Measurements from ENCODE around the gene SEPTIN6. TPM values are rescaled to one million over a fixed set of nuclear protein-coding genes. Genes with fewer than 3 reads are reported as not detected.

Gene SEPTIN6
- total RNA-seq, 6 experiments from 2014 or later = 12.7 to 25.6 (median 19.6) TPM

DNA sequence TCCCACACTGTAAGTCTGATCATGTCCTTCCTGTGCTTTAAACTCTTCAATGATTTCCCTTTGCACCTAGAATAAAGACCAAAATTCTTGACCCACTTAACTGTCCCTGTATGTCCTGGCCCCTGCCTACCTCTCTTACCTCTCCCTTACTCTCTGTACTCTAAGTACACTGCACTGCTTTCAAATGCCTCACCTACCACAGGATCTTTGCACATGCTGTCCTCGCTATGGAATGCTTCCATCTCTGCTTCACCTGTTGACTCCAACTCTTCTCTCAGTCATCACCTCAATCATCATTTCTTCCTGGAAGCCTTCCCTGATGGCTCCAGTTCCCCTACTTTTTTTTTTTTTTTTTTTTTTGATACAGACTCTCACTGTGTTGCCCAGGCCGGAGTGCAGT, 29.0 kb upstream of the SEPTIN6 start:
- no peaks in the 10 kb centered on the region for H3K36me3 ChIP-seq
- intact Hi-C loops (cut with DNase I) = no loop called here
- DNase-seq (no peak), ATAC-seq (no peak)
- H3K27me3 ChIP-seq = no peaks in the 10 kb centered on the region
- H3K4me3 ChIP-seq = no peak overlapping the region
- H3K9me3 ChIP-seq = no peaks in the 10 kb centered on the region
- no peak overlapping the region for H3K27ac ChIP-seq
- WGBS (ENCODE audit: insufficient coverage, low coverage, low lambda C conversion rate, missing lambda C conversion rate) = 66% methylated on average over 2 of the region's 2 CpGs
- H3K4me1 ChIP-seq = no peaks in the 10 kb centered on the region
- TF ChIP-seq, protein P1, sequence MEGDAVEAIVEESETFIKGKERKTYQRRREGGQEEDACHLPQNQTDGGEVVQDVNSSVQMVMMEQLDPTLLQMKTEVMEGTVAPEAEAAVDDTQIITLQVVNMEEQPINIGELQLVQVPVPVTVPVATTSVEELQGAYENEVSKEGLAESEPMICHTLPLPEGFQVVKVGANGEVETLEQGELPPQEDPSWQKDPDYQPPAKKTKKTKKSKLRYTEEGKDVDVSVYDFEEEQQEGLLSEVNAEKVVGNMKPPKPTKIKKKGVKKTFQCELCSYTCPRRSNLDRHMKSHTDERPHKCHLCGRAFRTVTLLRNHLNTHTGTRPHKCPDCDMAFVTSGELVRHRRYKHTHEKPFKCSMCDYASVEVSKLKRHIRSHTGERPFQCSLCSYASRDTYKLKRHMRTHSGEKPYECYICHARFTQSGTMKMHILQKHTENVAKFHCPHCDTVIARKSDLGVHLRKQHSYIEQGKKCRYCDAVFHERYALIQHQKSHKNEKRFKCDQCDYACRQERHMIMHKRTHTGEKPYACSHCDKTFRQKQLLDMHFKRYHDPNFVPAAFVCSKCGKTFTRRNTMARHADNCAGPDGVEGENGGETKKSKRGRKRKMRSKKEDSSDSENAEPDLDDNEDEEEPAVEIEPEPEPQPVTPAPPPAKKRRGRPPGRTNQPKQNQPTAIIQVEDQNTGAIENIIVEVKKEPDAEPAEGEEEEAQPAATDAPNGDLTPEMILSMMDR (IDR thresholded peaks at IDR 0.05) = no peak

- no peaks in the 10 kb centered on the region for H3K4me1 ChIP-seq
- DNase-seq (no peak), ATAC-seq (no peak)
- no peaks in the 10 kb centered on the region for H3K9me3 ChIP-seq
- no peak for TF ChIP-seq POLR2A (IDR thresholded peaks at IDR 0.05)
- TF ChIP-seq, protein P1 (IDR thresholded peaks at IDR 0.05) = no peak
- H3K27me3 ChIP-seq = no peaks in the 10 kb centered on the region
- H3K27ac ChIP-seq = no peak overlapping the region
- no peaks in the 10 kb centered on the region for H3K36me3 ChIP-seq
- H3K4me3 ChIP-seq = no peak overlapping the region
- WGBS (ENCODE audit: insufficient coverage, low coverage, low lambda C conversion rate, missing lambda C conversion rate) = 62% methylated on average over 3 of the region's 6 CpGs
- intact Hi-C loops (cut with DNase I) = no loop called here
Observed at GRCh38 chrX:119721487-119721886, 28.5 kb upstream of the SEPTIN6 start.

- no peak overlapping the region for H3K4me3 ChIP-seq
- H3K27me3 ChIP-seq = no peaks in the 10 kb centered on the region
- no peaks in the 10 kb centered on the region for H3K4me1 ChIP-seq
- 50% methylated on average over 2 of the region's 3 CpGs for WGBS (ENCODE audit: insufficient coverage, low coverage, low lambda C conversion rate, missing lambda C conversion rate)
- H3K27ac ChIP-seq = no peak overlapping the region
- ATAC-seq = no peak
- no peak for DNase-seq
- no peaks in the 10 kb centered on the region for H3K36me3 ChIP-seq
- TF ChIP-seq POLR2A (IDR thresholded peaks at IDR 0.05) = no peak
- TF ChIP-seq, protein P1 (IDR thresholded peaks at IDR 0.05) = no peak
- no peaks in the 10 kb centered on the region for H3K9me3 ChIP-seq
- intact Hi-C loops (cut with DNase I) = no loop called here
Observed at GRCh38 chrX:119709630-119710029, 16.7 kb upstream of the SEPTIN6 start.

DNA sequence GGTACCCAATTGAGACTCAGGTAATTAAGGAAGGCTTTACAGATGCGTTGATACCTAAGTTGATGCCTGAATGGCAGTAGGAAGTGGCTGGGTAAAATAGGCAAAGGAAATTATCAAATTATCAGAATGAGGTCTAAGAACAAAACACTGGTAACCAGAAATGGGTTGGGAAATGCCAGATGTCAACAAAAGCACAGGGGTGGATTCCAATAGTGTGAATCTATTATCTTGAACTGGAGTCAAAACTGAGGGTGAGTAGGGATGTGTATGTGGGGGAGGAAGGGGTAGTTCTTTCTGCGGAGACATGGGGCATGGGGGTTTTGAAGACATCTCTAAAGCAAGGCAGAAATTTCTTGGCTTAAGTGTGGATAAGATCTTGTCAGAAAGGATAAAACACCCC, 16.0 kb upstream of the SEPTIN6 start:
- ATAC-seq = no peak
- Histone ChIP-seq H3K4me3 (no peak overlapping the region), H3K4me1 (no peaks in the 10 kb centered on the region), H3K27ac (no peak overlapping the region), H3K27me3 (no peaks in the 10 kb centered on the region), H3K9me3 (no peaks in the 10 kb centered on the region), H3K36me3 (no peaks in the 10 kb centered on the region)
- intact Hi-C loops (cut with DNase I) = no loop called here
- WGBS (ENCODE audit: insufficient coverage, low coverage, low lambda C conversion rate, missing lambda C conversion rate) = 76% methylated on average over 2 of the region's 2 CpGs
- DNase-seq = no peak
- TF ChIP-seq POLR2A (IDR thresholded peaks at IDR 0.05) = no peak
- TF ChIP-seq, protein P1 (IDR thresholded peaks at IDR 0.05) = no peak

GRCh38 chrX:119706616-119707015, 13.6 kb upstream of the SEPTIN6 start:
- no peak overlapping the region for H3K27ac ChIP-seq
- H3K4me3 ChIP-seq = no peak overlapping the region
- DNase-seq (no peak), ATAC-seq (no peak)
- H3K27me3 ChIP-seq = no peaks in the 10 kb centered on the region
- intact Hi-C loops (cut with DNase I) = no loop called here
- H3K9me3 ChIP-seq = no peaks in the 10 kb centered on the region
- no peaks in the 10 kb centered on the region for H3K36me3 ChIP-seq
- TF ChIP-seq, protein P1 (IDR thresholded peaks at IDR 0.05) = no peak
- no peak for TF ChIP-seq POLR2A (IDR thresholded peaks at IDR 0.05)
- WGBS (ENCODE audit: insufficient coverage, low coverage, low lambda C conversion rate, missing lambda C conversion rate) = 40% methylated on average over 5 of the region's 5 CpGs
- H3K4me1 ChIP-seq = no peaks in the 10 kb centered on the region

All from right lobe of liver (tissue), 6 donors.